AG09319 (cell line): Measurements from ENCODE around the gene OR5B17.

ENCODE experiments used
- DNase-seq: peaks from one replicate; pipeline ENCODE4 v3.0.0-alpha.2; 2010; ENCODE audit warnings: low read depth; ENCODE audit errors: extremely low read depth
- TF ChIP-seq, protein P1 (sequence below): IDR thresholded peaks from 2 replicates; pipeline ENCODE4 v1.5.1; 2011; ENCODE audit warnings: low read depth, mild to moderate bottlenecking, inconsistent platforms, low read length, moderate library complexity

OR5B17 gene

GRCh38 chr11:58354727-58355126 lies 4.1 kb downstream of the OR5B17 start:
- DNase-seq: no peak
- TF ChIP-seq, protein P1, sequence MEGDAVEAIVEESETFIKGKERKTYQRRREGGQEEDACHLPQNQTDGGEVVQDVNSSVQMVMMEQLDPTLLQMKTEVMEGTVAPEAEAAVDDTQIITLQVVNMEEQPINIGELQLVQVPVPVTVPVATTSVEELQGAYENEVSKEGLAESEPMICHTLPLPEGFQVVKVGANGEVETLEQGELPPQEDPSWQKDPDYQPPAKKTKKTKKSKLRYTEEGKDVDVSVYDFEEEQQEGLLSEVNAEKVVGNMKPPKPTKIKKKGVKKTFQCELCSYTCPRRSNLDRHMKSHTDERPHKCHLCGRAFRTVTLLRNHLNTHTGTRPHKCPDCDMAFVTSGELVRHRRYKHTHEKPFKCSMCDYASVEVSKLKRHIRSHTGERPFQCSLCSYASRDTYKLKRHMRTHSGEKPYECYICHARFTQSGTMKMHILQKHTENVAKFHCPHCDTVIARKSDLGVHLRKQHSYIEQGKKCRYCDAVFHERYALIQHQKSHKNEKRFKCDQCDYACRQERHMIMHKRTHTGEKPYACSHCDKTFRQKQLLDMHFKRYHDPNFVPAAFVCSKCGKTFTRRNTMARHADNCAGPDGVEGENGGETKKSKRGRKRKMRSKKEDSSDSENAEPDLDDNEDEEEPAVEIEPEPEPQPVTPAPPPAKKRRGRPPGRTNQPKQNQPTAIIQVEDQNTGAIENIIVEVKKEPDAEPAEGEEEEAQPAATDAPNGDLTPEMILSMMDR: no peak

- TF ChIP-seq, protein P1: no peak
- no peak for DNase-seq
Measured at GRCh38 chr11:58345204-58345603, 13.7 kb downstream of the OR5B17 start.

- TF ChIP-seq, protein P1: no peak
- no peak for DNase-seq
Measured at GRCh38 chr11:58334708-58335107, 24.2 kb downstream of the OR5B17 start.

DNA sequence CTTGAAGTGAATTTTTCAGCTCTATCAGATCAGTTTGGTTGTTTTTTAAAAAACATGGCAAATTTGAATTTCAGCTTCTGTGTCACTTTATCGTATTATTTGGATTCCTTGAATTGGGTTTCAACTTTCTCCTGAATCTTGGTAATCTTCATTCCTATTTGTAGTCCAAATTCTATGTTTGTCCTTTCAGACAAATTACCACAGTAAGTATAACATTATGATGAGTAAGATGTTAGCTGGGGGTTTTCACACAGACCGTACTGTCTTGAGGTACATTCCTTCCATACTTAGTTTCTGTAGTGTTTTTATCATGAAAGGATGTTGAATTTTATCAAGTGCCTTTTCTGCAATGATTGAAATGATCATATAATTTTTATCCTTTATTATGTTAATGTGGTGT lies 28.0 kb downstream of the OR5B17 start:
- no peak for DNase-seq

GRCh38 chr11:58318532-58318931 lies 40.3 kb downstream of the OR5B17 start:
- TF ChIP-seq, protein P1: no peak
- DNase-seq: no peak

More for the DNA sequence above, 28.0 kb downstream of the OR5B17 start:
- TF ChIP-seq, protein P1: no peak

DNA sequence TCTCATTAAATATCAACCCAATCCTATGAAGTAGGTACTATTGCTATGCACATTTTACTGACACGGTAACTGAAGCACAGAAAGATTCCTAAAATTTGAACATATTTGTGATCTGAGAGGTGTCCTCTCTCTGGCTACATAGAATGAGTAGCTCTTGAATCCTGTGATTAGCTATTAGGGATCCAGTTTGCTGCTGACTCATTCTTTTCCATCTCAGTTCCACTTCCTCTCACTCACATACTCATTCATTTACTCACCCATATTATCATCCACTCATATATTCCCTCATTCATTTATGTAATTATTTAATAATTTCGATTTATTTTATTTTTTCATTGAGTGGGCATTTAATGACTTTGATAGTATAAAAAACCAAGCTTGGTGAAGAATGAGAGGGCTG lies 42.7 kb downstream of the OR5B17 start:
- TF ChIP-seq, protein P1: no peak
- DNase-seq: no peak
